22Rv1 (cell line): Measurements from ENCODE around the gene ZMPSTE24.

Experiments used
- CTCF ChIP-seq: fragments of 450-650 bp; IDR thresholded peaks from 2 replicates; pipeline ENCODE4 v1.5.1; 2017; ENCODE audit warnings: mild to moderate bottlenecking
- ZFX ChIP-seq: fragments of 450-650 bp; IDR thresholded peaks from 2 replicates; pipeline ENCODE4 v1.6.1; 2017; ENCODE audit warnings: antibody characterized with exemption, borderline replicate concordance

- no peak for TF ChIP-seq CTCF
- TF ChIP-seq ZFX = no peak
These were observed 14.7 kb downstream of the ZMPSTE24 start for GRCh38 chr1:40272653-40273213.
